ENCODE data around the gene CD300A.

GRCh38 chr17:74455821-74456220 lies 10.6 kb upstream of the CD300A start:
- TF ChIP-seq POLR2AphosphoS5 (IDR thresholded peaks at IDR 0.05; ENCODE audit: low read depth, low read length) (no peak), SPI1 (IDR thresholded peaks at IDR 0.05; ENCODE audit: low read depth, low read length) (no peak), POLR2A (IDR thresholded peaks at IDR 0.05; ENCODE audit: low read depth, low read length) (no peak), TAF1 (IDR thresholded peaks at IDR 0.05; ENCODE audit: low read depth, low read length) (no peak), PAX5 (IDR thresholded peaks at IDR 0.05; ENCODE audit: insufficient read depth, low read length, severe bottlenecking) (no peak), POU2F2 (IDR thresholded peaks at IDR 0.05; ENCODE audit: low read depth, low read length) (no peak)
